ENCODE results near the gene PPP4R3A. TPM values are rescaled to one million over a fixed set of nuclear protein-coding genes. Genes with fewer than 3 reads are reported as not detected.

PPP4R3A gene
- total and polyA plus RNA-seq, 2 of the 4 experiments (the other 2 are of a cell fraction), result 28.2 to 28.9 TPM

- TF ChIP-seq CEBPB (IDR thresholded peaks at IDR 0.05; ENCODE audit: low read depth, low read length) (no peak), SMC3 (IDR thresholded peaks at IDR 0.05; ENCODE audit: low read depth, low read length) (no peak), MXI1 (IDR thresholded peaks at IDR 0.05; ENCODE audit: borderline replicate concordance, low read depth, low read length) (no peak), RCOR1 (IDR thresholded peaks at IDR 0.05; ENCODE audit: insufficient replicate concordance, low read length) (no peak), FOS (IDR thresholded peaks at IDR 0.05; ENCODE audit: low read depth, low read length) (no peak), MAFK (IDR thresholded peaks at IDR 0.05; ENCODE audit: low read depth, low read length) (no peak), CTCF (conservative IDR thresholded peaks at IDR 0.05; ENCODE audit: low read depth, low read length) (no peak), CHD1 (IDR thresholded peaks at IDR 0.05; ENCODE audit: low read depth, low read length) (no peak), MAZ (IDR thresholded peaks at IDR 0.05; ENCODE audit: borderline replicate concordance, low read depth, low read length) (no peak), POLR2A (IDR thresholded peaks at IDR 0.05; ENCODE audit: low read depth, low read length) (no peak), NFE2L2 (IDR thresholded peaks at IDR 0.05; ENCODE audit: low read depth, low read length) (no peak), BHLHE40 (IDR thresholded peaks at IDR 0.05; ENCODE audit: low read depth, low read length) (no peak), RAD21 (IDR thresholded peaks at IDR 0.05; ENCODE audit: low read length) (no peak), USF2 (IDR thresholded peaks at IDR 0.05; ENCODE audit: low read depth, low read length) (no peak), ELK1 (IDR thresholded peaks at IDR 0.05; ENCODE audit: borderline replicate concordance, low read depth, low read length) (no peak), RFX5 (IDR thresholded peaks at IDR 0.05; ENCODE audit: low read depth, low read length) (no peak)
- H3K14ac ChIP-seq (replicated peaks; ENCODE audit: low read depth, low read length), result no peak overlapping the region
- no peak overlapping the region for H3K23ac ChIP-seq (ENCODE audit: low read depth, low read length)
- no peak overlapping the region for H4K8ac ChIP-seq (ENCODE audit: low read depth in 2 of 2, low read length in 2 of 2)
- peaks cover under 1 to 4% of the 10 kb centered on the region in 2 experiments; a peak in 1 of 4 replicates for H3K79me1 ChIP-seq (ENCODE audit: low read depth in 1 of 2, low read length in 2 of 2)
- peaks cover 9% of the 10 kb centered on the region; the same call in 1 of the 2 replicates for H4K20me1 ChIP-seq (ENCODE audit: insufficient read depth, low read length)
- H3K36me3 ChIP-seq (ENCODE audit: control insufficient read depth, insufficient read depth, low read length), result peaks cover 41% of the 10 kb centered on the region
- H4K5ac ChIP-seq (ENCODE audit: low read depth, low read length), result no peak overlapping the region
- no peak overlapping the region for H3K9ac ChIP-seq (ENCODE audit: low read depth, low read length)
- no CpG with 5 or more reads among the region's 5 CpGs for WGBS, 2 experiments (ENCODE audit: extremely low coverage in 2 of 2, insufficient read length in 1 of 2)
- no peak overlapping the region for H3K18ac ChIP-seq (ENCODE audit: low read depth, low read length)
- no peak for ATAC-seq (ENCODE audit: low read depth)
- ChIA-PET POLR2A (ENCODE audit: unreplicated experiment) (no interaction called here), CTCF (no interaction called here)
- in situ Hi-C loops (cut with MboI; ENCODE audit: low sequenced_read_pairs), result no loop called here
- no peak for DNase-seq
- H2BK15ac ChIP-seq (ENCODE audit: low read depth, low read length), result no peak overlapping the region
- no peak overlapping the region for H2AFZ ChIP-seq (replicated peaks; ENCODE audit: low read length, poor library complexity)
- no peaks in the 10 kb centered on the region; the same call in 1 of the 2 replicates for H3K9me1 ChIP-seq (ENCODE audit: insufficient read depth, low read length)
- H3K4me3 ChIP-seq (ENCODE audit: insufficient read depth, low read depth, low read length), result no peak overlapping the region
- no peak overlapping the region for H3K56ac ChIP-seq (ENCODE audit: extremely low read depth, insufficient read depth, low read length)
- H2BK20ac ChIP-seq (ENCODE audit: low read depth, low read length), result no peak overlapping the region
- H2AK5ac ChIP-seq (ENCODE audit: low read depth, low read length), result no peak overlapping the region
- H3K27me3 ChIP-seq (ENCODE audit: control insufficient read depth, insufficient read depth, low read length), result no peaks in the 10 kb centered on the region
- H3K4me2 ChIP-seq (ENCODE audit: low read depth, low read length), result no peak overlapping the region
- H2AK9ac ChIP-seq (replicated peaks; ENCODE audit: low read depth, low read length, poor library complexity), result no peak overlapping the region
- H3K27ac ChIP-seq (ENCODE audit: insufficient read depth, low read length), result no peak overlapping the region
- H3K4me1 ChIP-seq (ENCODE audit: control insufficient read depth, insufficient read depth, low read length), result no peaks in the 10 kb centered on the region
- BruUV-seq (replicated peaks), result no TSS peak
- H2BK5ac ChIP-seq (ENCODE audit: low read depth, low read length, poor library complexity, severe bottlenecking), result no peak overlapping the region
- no peak overlapping the region for H4K91ac ChIP-seq (ENCODE audit: insufficient read depth, low read depth, low read length)
- intact Hi-C loops (cut with micrococcal nuclease), result no loop called here
- dilution Hi-C loops (cut with HindIII; ENCODE audit: low sequenced_read_pairs, unreplicated experiment), result no loop called here
- H3K4ac ChIP-seq (ENCODE audit: low read depth, low read length), result no peak overlapping the region
- H2BK120ac ChIP-seq (ENCODE audit: low read depth, low read length), result no peak overlapping the region
- no peaks in the 10 kb centered on the region for H3K9me3 ChIP-seq (ENCODE audit: control insufficient read depth, insufficient read depth, low read length)
Observed at GRCh38 chr14:91458612-91459011, 51.5 kb downstream of the PPP4R3A start.

Data from IMR-90 (cell line).